Activated naive CD4-positive, alpha-beta T cell treated with anti-CD3 and anti-CD28 coated beads for 36 hours (primary cell): ENCODE data around the gene NT5DC1. TPM values are rescaled to one million over a fixed set of nuclear protein-coding genes. Genes with fewer than 3 reads are reported as not detected.

ENCODE experiments used
- CTCF ChIA-PET: fragments of 350-600 bp; sonication (Branson Sonifier 250); formaldehyde crosslinking; loops from one replicate; lab custom pipeline; 2021; ENCODE audit warnings: antibody characterized with exemption; lab: Charles Lee
- DNase-seq: peaks from one replicate; pipeline ENCODE4 v3.0.0-alpha.2; 2020
- H3K27ac Mint-ChIP-seq: one replicate; pipeline ENCODE4 v1.8.0; 2021; ENCODE audit warnings: mild to moderate bottlenecking, mixed read lengths
- H3K27me3 Mint-ChIP-seq: one replicate; pipeline ENCODE4 v1.8.0; 2021; ENCODE audit warnings: low read depth, mixed read lengths
- H3K36me3 Mint-ChIP-seq: one replicate; pipeline ENCODE4 v1.8.0; 2021; ENCODE audit warnings: low read depth, mixed read lengths
- H3K4me1 Mint-ChIP-seq: one replicate; pipeline ENCODE4 v1.8.0; 2021; ENCODE audit warnings: low read depth, mixed read lengths
- H3K4me3 Mint-ChIP-seq: one replicate; pipeline ENCODE4 v1.8.0; 2021; ENCODE audit warnings: mild to moderate bottlenecking, moderate library complexity, mixed read lengths
- H3K9me3 Mint-ChIP-seq: one replicate; pipeline ENCODE4 v1.8.0; 2021; ENCODE audit warnings: mixed read lengths
- intact Hi-C: fragments of 100-400 bp; cut with micrococcal nuclease; formaldehyde crosslinking; loops from one replicate; pipeline ENCODE4 v1.15.1; 2023
- total RNA-seq, 2 experiments: library from RNA; stranded (reverse); gene quantifications; one replicate each; pipeline ENCODE4 v1.2.3, GENCODE V29; 2021

NT5DC1 gene
- total RNA-seq, 2 experiments from 2014 or later = 59.7 to 62.6 TPM

DNA sequence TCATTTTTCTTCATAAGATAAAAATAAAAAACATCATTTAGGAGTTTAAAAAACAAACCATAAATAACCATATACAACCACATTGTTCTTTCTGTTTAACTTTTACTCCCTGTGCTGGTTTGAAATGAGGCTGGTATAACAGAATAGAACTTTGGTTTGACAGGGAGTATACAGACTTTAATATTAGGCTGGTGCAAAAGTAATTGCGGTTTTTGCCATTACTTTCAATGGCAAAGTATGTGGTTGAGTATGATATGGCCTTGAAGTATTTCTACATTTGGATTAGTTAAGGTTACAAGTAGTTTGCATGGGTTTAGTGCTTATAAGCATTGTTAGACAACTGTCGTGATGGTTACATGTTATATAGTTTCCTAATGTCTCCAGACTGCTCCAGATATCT, 54.2 kb downstream of the NT5DC1 start:
- H3K4me1 Mint-ChIP-seq = peaks cover 5% of the 10 kb centered on the region
- DNase-seq = no peak
- CTCF ChIA-PET = no interaction called here
- intact Hi-C loops = no loop called here
- no peak overlapping the region for H3K4me3 Mint-ChIP-seq
- peaks cover 4% of the 10 kb centered on the region for H3K9me3 Mint-ChIP-seq
- no peaks in the 10 kb centered on the region for H3K27me3 Mint-ChIP-seq
- no peak overlapping the region for H3K27ac Mint-ChIP-seq
- peaks cover 23% of the 10 kb centered on the region for H3K36me3 Mint-ChIP-seq

DNA sequence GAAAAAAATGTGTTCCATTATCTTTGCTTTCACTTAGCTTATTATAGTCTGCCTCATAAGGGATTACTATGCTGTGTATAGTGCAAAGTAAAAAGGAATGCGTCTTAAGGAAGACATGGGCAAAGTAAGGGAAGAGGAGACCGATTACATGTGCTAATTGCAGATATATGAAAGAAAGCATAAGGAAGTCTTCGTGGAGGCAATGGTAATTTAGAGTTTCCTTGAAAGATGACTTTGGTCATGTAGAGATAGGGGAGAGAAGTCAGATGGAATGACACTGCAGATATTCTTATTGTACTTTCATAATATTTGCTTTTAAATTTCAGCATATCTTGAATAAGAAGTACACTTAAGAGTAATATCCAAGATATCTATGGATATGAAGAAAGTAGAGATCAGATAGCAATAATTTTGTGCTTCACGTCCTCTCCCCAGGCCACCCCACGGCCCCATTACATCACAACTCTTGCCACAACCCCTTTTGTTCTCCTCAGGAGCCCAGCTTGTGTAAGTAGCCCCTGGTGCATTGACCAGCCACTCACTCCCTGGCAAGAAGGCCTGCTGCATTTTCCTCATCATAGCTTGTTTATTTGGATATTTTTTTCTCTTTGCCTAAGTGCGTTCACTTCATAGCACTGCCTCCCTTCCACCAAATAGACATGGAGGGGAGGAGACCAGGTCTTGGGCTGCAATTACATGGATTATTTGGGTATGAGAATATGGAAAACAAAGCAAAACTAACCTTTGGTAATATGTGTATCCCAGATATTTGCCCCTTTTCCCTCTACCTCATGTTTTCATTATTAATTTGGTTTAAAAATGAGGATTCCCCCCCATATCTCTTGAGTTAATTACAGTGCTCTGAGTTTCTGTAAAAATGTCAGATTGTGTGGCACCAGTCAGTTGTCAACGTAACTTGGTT, 56.0 kb downstream of the NT5DC1 start:
- CTCF ChIA-PET = no interaction called here
- intact Hi-C loops = no loop called here
- peaks cover 5% of the 10 kb centered on the region for H3K4me1 Mint-ChIP-seq
- peaks cover 26% of the 10 kb centered on the region for H3K36me3 Mint-ChIP-seq
- H3K27me3 Mint-ChIP-seq = no peaks in the 10 kb centered on the region
- no peak overlapping the region for H3K27ac Mint-ChIP-seq
- H3K9me3 Mint-ChIP-seq = peaks cover 9% of the 10 kb centered on the region
- H3K4me3 Mint-ChIP-seq = no peak overlapping the region
- no peak for DNase-seq

DNA sequence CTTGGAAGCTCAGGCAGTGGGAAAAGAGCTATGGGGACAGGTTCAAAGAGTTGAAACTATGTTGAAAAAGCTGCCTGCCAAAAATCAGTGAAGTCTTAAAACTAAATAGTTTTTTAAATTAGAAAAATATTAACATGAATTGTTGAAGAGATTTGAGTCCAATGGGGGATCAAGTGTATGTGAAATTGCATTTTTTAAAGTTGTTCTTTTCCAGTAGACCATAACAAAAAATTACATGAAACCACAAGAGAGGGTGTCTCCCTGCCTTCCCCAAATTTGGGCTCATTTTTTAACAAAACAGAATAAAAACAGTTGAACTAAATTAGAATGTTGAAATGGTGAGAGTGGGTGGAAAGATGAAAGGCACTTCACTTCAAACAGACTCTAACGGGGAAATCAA, 56.7 kb downstream of the NT5DC1 start:
- CTCF ChIA-PET = no interaction called here
- Mint-ChIP-seq H3K27me3 (no peaks in the 10 kb centered on the region), H3K9me3 (peaks cover 9% of the 10 kb centered on the region), H3K36me3 (peaks cover 34% of the 10 kb centered on the region), H3K4me1 (peaks cover 5% of the 10 kb centered on the region), H3K4me3 (no peak overlapping the region), H3K27ac (no peak overlapping the region)
- no peak for DNase-seq
- intact Hi-C loops = no loop called here

DNA sequence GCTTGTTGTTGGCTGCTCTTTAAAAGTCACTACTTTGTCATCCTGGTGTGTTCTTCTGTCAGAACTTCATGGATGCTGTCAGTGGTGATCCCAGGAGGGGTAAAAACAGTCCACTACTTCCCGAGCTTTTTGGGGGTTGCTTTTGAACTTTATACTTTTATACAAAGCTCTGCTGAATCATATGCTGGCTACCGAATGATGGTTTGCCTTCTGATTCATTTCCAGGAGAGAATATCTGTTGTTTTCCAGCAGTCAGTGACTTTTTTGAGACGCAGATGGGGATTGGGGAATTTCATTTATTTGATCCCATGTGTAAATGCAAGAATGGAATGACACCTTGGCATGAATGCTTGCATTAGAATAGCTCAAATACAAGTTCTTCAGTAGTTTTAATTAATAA, 58.0 kb downstream of the NT5DC1 start:
- no peaks in the 10 kb centered on the region for H3K27me3 Mint-ChIP-seq
- peaks cover 40% of the 10 kb centered on the region for H3K36me3 Mint-ChIP-seq
- no peak for DNase-seq
- CTCF ChIA-PET = no interaction called here
- no peak overlapping the region for H3K27ac Mint-ChIP-seq
- H3K4me3 Mint-ChIP-seq = no peak overlapping the region
- intact Hi-C loops = no loop called here
- peaks cover 14% of the 10 kb centered on the region for H3K9me3 Mint-ChIP-seq
- H3K4me1 Mint-ChIP-seq = peaks cover 5% of the 10 kb centered on the region

DNA sequence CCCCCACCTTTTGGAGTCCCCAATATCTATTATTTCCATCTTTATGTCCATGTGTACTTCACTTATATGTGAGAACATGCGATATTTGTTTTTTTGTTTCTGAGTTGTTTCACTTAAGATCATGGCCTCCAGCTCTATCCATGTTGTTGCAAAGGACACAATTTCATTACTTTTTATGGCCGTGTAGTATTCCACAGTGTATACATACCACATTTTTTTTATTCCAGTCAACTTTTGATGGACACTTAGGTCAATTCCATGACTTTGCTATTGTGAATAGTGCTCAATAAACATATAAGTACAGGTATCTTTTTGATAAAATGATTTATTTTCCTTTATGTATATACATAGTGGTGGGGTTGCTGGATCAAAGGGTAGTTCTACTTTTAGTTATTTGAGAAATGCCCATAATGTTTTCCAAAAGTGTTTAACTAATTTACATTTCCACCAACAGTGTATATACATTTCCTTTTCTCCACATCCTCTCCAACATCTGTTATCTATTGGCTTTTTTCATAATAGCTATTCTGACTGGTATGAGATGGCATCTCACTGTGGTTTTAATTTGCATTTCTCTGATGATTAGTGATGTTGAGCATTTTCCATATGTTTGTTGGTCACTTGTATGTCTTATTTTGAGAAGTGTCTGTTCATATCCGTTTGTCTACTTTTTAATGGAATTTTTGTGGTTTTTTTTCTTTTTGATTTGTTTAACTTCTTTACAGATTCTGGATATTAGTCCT, 59.3 kb downstream of the NT5DC1 start:
- no peak overlapping the region for H3K27ac Mint-ChIP-seq
- DNase-seq = no peak
- H3K4me3 Mint-ChIP-seq = no peak overlapping the region
- H3K4me1 Mint-ChIP-seq = peaks cover 5% of the 10 kb centered on the region
- intact Hi-C loops = no loop called here
- peaks cover 46% of the 10 kb centered on the region for H3K36me3 Mint-ChIP-seq
- H3K27me3 Mint-ChIP-seq = no peaks in the 10 kb centered on the region
- CTCF ChIA-PET = no interaction called here
- H3K9me3 Mint-ChIP-seq = peaks cover 23% of the 10 kb centered on the region

DNA sequence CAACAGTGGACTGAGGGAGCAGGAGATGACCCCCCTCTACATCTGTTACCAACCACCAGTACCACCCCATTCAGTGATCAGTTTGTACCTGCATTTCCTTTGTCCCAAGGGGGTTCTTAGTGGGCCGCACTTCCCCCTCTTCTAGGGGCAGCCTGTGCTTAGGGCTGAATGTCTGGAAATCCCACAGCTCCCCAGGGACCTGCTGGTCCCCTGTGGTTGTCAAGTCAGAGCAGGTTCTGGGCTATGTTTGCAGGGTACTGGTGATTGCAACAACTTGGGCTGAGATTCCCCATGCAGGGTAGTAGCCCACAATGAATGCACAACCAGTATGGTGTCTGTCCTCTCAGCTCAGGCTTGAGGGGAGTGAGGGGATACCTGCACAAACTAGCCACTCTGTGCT, 64.9 kb downstream of the NT5DC1 start:
- no peak for DNase-seq
- Mint-ChIP-seq H3K27me3 (no peaks in the 10 kb centered on the region), H3K4me1 (no peaks in the 10 kb centered on the region), H3K4me3 (no peak overlapping the region), H3K9me3 (peaks cover 19% of the 10 kb centered on the region), H3K27ac (no peak overlapping the region), H3K36me3 (peaks cover 36% of the 10 kb centered on the region)
- CTCF ChIA-PET = no interaction called here
- intact Hi-C loops = no loop called here

DNA sequence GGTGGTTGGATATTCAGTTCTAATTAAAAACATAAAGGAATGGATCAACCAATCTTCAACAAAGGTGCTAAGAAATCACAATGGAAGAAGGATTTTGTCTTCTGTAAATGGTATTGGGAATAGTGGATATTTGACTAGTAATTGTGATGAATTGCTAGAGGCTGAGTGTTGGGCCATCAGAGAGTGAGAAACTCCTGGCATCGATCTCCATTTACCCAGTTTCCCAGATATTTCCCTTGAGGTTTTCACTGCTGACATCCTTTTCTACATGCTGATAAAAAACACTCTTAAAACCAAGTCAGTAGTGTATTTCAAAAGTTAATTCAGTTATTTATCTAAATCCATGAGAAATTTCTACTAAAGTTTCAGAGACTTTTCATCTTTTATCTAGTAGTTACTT, 65.7 kb downstream of the NT5DC1 start:
- intact Hi-C loops = no loop called here
- DNase-seq = no peak
- H3K9me3 Mint-ChIP-seq = peaks cover 19% of the 10 kb centered on the region
- no peaks in the 10 kb centered on the region for H3K27me3 Mint-ChIP-seq
- H3K27ac Mint-ChIP-seq = no peak overlapping the region
- CTCF ChIA-PET = no interaction called here
- peaks cover 38% of the 10 kb centered on the region for H3K36me3 Mint-ChIP-seq
- H3K4me3 Mint-ChIP-seq = no peak overlapping the region
- H3K4me1 Mint-ChIP-seq = no peaks in the 10 kb centered on the region

DNA sequence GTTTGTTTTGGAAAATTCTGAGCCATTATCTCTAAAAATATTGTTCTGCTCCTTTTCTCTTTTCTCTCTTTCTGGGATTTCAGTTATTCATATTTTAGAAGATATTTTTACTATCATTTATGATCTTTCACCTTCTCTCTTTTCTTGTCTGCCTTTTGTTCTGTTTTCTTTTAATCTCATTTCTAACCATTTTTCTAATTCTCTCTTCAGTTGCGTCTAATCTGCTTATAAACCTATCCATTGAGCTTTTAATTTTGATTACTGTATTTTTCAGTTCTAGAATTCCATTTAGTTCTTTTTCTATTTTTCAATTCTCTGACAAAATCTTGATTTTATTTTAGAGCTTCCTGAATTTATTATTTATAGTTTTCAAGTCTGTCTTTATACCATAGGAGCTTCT, 67.5 kb downstream of the NT5DC1 start:
- no peak overlapping the region for H3K27ac Mint-ChIP-seq
- intact Hi-C loops = no loop called here
- H3K4me3 Mint-ChIP-seq = no peak overlapping the region
- peaks cover 18% of the 10 kb centered on the region for H3K9me3 Mint-ChIP-seq
- no peak for DNase-seq
- H3K4me1 Mint-ChIP-seq = no peaks in the 10 kb centered on the region
- no peaks in the 10 kb centered on the region for H3K27me3 Mint-ChIP-seq
- H3K36me3 Mint-ChIP-seq = peaks cover 32% of the 10 kb centered on the region
- CTCF ChIA-PET = no interaction called here

DNA sequence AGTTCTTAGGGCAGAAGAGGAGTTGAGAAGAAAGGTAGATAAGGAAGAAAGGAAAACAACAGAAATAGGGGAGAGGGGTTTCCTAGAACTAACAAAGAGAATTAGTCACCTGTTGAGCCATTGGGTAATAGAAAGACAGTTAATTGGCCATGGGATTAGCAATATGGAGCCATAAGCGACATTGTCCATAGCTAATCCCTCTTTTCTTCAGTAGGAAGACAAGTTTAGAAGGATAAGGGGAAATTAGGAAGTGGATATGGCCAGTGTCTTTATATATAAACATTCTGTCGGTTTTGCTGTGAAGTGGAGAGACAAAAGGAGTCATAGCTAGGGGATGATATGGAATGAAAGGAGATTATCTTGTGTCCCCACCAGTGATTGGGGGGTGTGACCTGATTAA, 69.2 kb downstream of the NT5DC1 start:
- intact Hi-C loops = no loop called here
- no peak overlapping the region for H3K4me3 Mint-ChIP-seq
- no peak for DNase-seq
- no peaks in the 10 kb centered on the region for H3K27me3 Mint-ChIP-seq
- H3K4me1 Mint-ChIP-seq = no peaks in the 10 kb centered on the region
- CTCF ChIA-PET = no interaction called here
- H3K27ac Mint-ChIP-seq = no peak overlapping the region
- peaks cover 8% of the 10 kb centered on the region for H3K9me3 Mint-ChIP-seq
- peaks cover 31% of the 10 kb centered on the region for H3K36me3 Mint-ChIP-seq

DNA sequence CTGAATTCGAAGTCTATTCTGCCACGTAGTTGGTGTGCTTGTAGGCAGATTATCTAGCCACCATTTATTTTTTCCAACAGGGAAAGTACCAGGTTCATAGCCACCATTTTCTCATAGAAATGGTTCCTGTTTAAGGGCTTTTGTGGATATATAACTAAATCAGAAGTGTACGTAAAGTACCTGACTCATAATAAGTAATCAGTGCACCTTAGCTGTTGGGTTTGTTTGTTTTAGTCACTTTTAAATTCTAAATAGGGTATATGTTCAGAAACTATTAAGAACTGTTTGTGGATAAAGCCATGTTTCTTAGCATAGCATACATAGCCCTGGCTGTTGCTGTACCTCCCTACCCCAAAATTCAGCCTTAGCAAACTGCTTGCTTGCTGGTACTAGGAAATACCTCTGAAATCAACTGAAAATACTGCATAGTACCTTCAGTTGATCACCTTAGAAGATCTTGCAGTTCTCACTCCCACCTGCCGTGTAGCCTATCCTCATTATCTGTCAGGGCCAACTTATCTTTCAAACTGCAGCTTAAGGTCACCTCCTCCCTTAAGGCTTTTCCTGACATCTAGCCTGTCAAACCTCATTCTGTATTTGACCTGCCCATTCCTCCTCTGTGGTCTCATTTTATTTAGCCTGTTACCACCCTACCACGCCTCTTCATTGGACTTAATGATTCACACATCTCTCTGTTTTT, 69.9 kb downstream of the NT5DC1 start:
- Mint-ChIP-seq H3K27ac (no peak overlapping the region), H3K4me3 (no peak overlapping the region), H3K27me3 (no peaks in the 10 kb centered on the region), H3K4me1 (no peaks in the 10 kb centered on the region), H3K36me3 (peaks cover 35% of the 10 kb centered on the region), H3K9me3 (peaks cover 12% of the 10 kb centered on the region)
- intact Hi-C loops = no loop called here
- no peak for DNase-seq
- CTCF ChIA-PET = no interaction called here

DNA sequence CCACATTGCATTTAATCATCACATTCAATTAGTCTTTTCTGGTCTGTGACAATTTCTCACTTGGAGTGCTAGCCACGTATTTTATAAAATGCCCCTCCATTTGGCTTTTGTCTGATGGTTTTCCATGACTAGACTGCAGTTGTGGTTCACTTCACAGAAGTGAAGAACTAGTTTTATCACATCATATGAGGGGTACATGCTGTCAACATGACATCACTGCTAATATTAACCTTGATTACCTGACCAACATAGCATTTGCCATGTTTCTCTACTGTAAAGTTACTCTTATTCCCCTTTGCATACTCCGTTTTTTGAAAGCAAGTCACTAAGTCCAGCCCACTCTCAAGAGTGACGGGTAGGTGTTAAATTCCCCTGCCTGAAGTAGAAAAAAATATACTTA, 73.3 kb downstream of the NT5DC1 start:
- DNase-seq = no peak
- H3K36me3 Mint-ChIP-seq = peaks cover 33% of the 10 kb centered on the region
- CTCF ChIA-PET = no interaction called here
- intact Hi-C loops = no loop called here
- H3K27me3 Mint-ChIP-seq = no peaks in the 10 kb centered on the region
- no peak overlapping the region for H3K4me3 Mint-ChIP-seq
- H3K4me1 Mint-ChIP-seq = no peaks in the 10 kb centered on the region
- peaks cover 12% of the 10 kb centered on the region for H3K9me3 Mint-ChIP-seq
- no peak overlapping the region for H3K27ac Mint-ChIP-seq

DNA sequence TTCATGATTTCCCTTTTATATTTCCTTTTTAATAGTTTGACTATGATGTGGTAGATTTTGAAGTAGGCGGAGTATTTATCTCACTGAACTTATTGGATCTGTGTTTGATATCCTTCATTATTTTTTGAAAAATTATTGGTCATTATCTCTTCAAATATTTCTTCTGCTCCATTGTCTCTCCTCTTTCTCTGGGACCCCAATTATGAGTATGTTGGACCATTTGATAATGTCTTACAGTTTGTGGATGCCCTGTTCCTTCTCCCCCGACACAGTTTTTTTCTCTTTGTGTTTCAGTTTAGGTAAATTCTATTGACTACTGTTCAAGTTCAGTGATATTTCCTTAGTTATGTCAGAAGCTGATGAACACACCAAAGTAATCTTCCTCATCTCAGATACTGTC, 74.7 kb downstream of the NT5DC1 start:
- Mint-ChIP-seq H3K4me3 (no peak overlapping the region), H3K27ac (no peak overlapping the region), H3K4me1 (no peaks in the 10 kb centered on the region), H3K27me3 (no peaks in the 10 kb centered on the region), H3K9me3 (peaks cover 12% of the 10 kb centered on the region), H3K36me3 (peaks cover 31% of the 10 kb centered on the region)
- intact Hi-C loops = no loop called here
- CTCF ChIA-PET = no interaction called here
- no peak for DNase-seq
